HG03460 (cell line): ENCODE measurements around the gene SCN1B.
"Not testable (repeated sequence)": the region's sequence is repeated elsewhere in the genome, so short reads cannot be mapped to it uniquely, and the experiment has no call there.

Source experiments
- ATAC-seq: cut with Tn5 transposase; IDR thresholded peaks from one replicate; pipeline ENCODE4 v1.9.1; 2021; ENCODE audit not compliant: unreplicated experiment

The SCN1B gene

GRCh38 chr19:35015954-35016351 lies 14.3 kb upstream of the SCN1B start:
- no peak for ATAC-seq

- no peak for ATAC-seq
Measured at GRCh38 chr19:35017507-35017906, 12.8 kb upstream of the SCN1B start.

GRCh38 chr19:35018379-35018778 lies 11.9 kb upstream of the SCN1B start:
- ATAC-seq: no peak

DNA sequence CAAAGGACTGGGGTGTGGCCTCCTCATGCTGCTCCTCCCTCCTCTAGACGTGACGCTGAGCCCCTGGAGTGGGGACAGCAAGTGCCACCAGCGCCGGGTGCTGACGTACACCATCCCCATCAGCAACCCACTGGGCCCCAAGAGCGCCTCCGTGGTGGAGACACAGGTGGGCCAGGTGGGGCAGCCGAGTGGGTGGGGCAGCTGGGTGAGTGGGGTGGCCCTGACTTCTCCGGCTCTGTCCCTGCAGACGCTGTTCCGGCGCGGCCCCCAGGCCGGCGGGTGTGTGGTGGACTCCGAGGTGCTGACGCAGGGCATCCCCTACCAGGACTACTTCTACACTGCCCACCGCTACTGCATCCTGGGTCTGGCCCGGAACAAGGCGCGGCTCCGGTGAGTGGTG lies 11.1 kb upstream of the SCN1B start:
- ATAC-seq: no peak

- no peak for ATAC-seq
Measured at GRCh38 chr19:35021016-35021415, 9.3 kb upstream of the SCN1B start.

DNA sequence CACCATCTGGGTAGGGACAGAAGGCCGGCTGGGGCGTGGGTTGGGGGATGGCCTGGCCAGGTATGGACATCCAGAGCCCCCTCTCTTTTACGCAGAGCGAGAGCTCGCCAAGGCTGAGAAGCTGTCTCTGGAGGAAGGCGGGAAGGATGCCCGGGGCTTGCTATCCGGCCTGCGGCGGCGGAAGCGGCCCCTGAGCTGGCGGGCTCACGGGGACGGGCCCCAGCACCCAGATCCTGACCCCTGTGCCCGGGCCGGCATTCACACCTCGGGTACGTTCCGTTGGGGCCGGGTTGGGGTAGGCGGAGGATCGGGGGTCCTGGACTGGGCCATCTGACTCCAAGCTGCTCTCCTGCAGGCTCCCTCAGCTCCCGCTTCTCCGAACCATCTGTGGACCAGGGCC lies 8.7 kb upstream of the SCN1B start:
- no peak for ATAC-seq

DNA sequence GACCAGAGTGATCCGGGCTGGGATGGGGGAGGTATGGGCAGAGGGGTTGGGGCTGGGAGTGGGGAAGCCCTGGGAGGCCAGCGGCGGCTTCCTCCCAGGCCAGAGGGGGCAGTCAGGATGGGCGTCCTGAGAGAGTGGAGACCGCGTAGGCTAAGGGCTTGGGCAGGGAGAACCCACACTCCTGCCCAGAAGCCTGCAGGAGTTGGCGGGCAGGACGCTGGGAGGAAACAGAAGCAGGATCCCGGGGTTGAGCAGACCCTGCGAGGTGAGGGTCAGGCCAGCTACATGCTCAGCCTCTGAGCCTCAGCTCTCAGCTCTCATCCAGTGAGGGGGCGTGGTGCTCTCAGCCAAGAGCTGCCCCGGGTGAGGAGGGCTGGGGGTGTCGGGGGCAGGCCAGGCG lies 7.8 kb upstream of the SCN1B start:
- ATAC-seq: no peak

GRCh38 chr19:35023428-35023827 lies 6.8 kb upstream of the SCN1B start:
- no peak for ATAC-seq

GRCh38 chr19:35024095-35024494 lies 6.2 kb upstream of the SCN1B start:
- ATAC-seq: no peak

DNA sequence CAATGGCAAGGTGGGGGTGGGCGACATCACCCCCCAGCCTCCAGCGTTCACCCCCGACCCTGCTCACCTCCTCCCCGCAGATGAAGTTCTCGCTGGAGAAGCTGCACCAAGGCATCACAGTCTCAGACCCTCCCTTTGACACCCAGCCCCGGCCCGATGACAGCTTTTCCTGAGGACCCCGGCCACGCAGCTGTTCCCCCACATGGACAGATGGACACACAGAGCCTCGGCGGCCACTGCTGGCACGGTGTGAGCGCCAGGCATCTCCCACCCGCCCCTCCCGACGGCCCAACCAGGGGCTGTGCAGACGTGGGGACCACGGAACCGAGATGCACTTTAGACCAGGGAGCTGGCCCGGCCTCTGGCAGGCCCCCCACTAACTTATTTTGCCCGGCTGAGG lies 4.3 kb upstream of the SCN1B start:
- ATAC-seq: no peak

- no peak for ATAC-seq
Measured at GRCh38 chr19:35026418-35026817, 3.9 kb upstream of the SCN1B start.

DNA sequence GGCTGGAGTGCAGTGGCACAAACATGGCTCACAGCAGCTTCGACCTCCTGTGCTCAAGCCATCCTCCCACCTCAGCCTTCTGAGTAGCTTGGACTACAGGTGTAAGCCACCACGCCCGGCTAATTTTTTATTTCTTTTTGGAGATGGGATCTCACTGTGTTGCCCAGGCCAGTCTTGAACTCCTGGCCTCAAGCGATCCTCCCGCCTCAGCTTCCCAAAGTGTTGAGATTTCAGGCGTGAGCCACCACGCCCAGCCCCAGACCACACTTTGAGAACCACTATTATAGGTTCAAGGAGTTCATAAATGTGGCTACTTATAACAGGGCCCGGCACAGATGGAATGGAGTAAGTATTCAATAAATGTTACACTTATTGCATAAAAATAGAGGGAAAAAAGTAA lies 3.3 kb upstream of the SCN1B start:
- no peak for ATAC-seq

- no peak for ATAC-seq
Measured at GRCh38 chr19:35027851-35028599, 2.2 kb upstream of the SCN1B start.

DNA sequence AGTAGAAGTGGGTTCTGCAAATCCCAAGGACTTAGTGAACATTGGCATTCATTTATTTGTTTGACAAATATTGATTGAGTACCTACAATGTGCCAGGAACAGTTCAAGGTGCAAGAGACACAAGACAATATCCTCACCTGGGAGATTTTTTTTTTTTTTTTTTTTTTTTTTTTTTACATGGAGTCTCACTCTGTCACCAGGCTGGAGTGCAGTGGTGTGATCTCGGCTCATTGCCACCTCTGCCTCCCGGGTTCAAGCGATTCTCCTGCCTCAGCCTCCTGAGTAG lies 1.7 kb upstream of the SCN1B start:
- not testable (repeated sequence) for ATAC-seq

- ATAC-seq: not testable (repeated sequence)
Measured at GRCh38 chr19:35029275-35029736, 964 bp upstream of the SCN1B start.

DNA sequence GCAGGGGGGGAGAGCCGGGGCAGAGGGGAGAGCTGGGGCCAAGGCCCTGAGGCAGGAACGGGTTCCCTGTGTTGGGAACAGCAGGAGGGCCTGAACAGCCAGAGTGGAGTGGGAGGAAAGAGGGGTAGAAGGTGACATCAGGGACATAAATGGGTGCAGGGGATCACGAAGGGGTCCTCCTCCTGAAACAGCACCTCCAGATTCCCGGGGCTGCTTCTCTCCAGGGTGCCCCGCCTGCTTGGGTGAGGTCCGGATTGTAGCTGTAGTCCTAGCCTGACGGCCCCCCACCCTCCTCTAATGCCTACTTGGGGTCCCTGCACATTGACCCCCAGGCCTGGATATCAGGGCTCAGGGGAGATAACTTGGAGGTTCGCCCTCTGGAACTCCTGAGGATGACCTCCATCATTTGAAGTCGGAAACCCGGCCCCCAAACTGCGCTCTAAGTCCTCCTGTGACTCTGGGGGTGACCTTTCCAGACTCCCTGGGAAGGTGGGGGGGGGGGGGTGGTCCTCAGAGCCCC lies 473 bp upstream of the SCN1B start:
- ATAC-seq: no peak

DNA sequence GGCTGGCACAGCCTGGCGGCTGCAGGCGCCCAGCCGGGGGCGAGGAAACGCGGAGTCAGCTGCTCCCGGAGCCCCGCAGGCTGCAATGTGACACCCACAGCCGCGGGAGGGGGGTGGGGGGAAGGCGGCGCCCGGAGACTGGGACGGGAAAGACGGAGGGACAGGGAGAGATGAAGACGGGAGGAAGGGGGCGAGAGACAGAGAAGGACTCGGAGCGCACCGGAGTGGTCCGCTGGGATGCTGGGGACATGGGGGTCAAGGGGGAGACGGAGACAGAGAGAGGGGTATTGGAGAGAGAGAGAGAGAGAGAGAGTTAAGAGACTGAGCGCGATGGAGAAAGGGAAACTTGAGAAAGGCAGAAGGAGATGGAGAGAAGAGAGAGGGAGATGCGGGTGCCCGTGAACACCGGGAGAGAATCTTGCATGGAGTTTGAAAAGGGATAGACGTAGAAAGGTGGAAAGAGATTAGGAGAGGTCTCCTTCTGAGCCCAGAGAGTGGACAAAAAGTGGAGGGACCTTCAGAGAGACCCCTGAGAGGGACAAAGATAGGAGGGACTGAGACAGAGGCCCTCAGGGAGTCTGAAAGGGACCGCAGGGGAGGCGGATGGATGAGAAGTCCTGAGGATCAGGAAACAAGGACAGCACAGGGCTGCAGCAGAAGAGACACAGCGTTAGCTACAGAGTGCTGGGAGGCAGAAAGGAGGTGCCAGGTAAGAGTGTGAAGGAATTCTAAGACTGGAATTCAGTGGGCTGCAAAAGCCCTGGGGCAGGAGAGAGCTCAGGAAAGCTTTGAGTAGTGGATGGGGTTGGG lies 1.0 kb downstream of the SCN1B start:
- no peak for ATAC-seq

DNA sequence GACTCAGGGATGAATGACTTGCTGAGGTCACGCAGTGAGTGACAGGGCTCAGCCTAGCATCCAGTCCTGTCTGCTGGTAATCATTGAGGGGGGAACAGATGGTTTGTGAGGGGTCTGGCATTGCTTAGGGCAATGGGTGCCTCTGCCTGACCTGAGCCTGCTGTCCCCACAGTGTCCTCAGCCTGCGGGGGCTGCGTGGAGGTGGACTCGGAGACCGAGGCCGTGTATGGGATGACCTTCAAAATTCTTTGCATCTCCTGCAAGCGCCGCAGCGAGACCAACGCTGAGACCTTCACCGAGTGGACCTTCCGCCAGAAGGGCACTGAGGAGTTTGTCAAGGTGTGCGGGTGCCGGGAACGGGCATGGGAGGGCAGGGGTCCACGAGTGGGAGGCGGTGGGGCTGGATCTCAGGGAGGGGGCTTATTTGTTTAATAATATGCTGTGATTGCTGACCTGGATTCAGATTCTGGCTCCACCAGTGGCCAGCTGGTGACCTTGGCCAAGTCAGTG lies 2.1 kb downstream of the SCN1B start:
- ATAC-seq: no peak

DNA sequence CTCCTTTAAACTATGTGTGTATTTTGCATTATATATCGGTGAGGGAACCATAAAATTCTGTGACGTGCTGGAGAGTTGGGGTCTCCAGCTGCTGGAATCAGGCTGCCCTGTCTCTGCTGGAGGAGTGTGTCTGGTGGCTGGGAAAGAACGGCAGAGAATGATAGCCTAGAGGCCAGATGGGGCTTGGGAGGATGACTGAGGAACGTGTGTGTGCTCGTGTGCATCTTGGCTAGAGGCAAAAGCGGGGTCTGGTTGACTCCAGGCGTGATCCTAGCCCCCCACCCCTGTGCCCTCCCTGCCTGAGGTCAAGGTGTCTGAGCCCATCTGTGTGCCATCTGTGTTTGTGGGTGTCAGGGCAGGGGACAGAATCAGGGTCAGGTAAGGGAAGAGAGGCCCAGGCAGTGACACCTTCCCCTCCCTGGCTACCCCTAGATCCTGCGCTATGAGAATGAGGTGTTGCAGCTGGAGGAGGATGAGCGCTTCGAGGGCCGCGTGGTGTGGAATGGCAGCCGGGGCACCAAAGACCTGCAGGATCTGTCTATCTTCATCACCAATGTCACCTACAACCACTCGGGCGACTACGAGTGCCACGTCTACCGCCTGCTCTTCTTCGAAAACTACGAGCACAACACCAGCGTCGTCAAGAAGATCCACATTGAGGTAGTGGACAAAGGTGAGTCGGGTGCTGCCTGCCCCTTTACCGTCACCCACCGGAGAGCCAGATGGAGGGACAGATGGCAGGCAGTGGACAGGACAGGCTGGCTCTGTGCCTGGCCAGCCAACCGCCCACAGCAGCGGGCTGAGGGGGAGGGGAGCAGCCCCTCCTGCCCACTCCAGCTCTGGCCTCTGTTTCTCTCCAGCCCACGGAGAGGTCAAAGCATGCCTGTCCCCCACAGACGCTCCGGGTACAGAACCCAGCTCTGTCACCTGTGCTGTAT lies 3.1 kb downstream of the SCN1B start:
- no peak for ATAC-seq

DNA sequence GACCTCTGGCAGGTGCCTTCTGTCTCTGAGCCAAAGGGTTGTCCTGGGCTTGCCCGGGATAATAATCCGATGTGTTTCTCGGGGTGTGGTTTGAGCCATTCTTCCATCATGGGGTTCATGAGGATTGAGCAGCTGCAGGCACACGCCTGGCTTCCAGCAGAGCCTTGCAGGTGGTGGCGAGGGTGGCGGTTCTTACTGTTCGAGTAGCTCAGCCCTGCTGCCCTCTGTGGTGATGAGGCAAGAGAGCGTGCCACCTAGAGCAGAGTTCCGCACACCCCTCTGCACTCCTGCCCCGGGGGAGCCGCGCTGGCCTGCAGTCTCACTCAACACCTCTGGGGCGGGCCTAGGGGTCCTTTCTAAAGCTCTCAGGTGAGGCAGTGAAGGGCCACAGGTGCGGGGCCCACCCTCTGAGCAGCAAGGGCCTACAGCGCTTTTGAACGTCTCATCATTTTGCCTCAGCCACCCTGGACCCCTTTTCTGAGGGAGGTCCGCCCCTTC lies 3.8 kb downstream of the SCN1B start:
- ATAC-seq: no peak
